ENCODE measurements around the gene RELB.
"Not testable (repeated sequence)": the region's sequence is repeated elsewhere in the genome, so short reads cannot be mapped to it uniquely, and the experiment has no call there.

RELB gene

DNA sequence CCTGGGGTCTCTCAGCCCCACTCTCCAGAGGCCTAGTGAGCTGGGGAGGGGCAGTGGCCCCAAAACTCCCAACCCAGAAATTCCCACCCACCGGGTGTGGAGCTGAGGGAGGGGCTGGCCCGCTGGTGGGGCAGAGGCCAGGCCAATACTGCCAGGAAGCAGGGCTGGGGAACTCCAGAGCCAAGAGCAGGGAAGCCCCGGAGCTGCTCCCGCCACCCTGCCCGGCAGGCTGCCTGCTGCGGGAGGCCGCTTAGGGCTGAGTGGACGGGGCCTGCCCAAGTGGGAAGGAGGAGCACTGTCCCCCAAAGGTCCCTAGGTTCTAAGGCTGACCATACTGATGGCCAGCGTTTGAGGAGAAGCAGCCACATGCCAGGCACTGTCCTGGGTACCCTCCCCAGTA lies 13.0 kb upstream of the RELB start:
- no peak for DNase-seq

DNA sequence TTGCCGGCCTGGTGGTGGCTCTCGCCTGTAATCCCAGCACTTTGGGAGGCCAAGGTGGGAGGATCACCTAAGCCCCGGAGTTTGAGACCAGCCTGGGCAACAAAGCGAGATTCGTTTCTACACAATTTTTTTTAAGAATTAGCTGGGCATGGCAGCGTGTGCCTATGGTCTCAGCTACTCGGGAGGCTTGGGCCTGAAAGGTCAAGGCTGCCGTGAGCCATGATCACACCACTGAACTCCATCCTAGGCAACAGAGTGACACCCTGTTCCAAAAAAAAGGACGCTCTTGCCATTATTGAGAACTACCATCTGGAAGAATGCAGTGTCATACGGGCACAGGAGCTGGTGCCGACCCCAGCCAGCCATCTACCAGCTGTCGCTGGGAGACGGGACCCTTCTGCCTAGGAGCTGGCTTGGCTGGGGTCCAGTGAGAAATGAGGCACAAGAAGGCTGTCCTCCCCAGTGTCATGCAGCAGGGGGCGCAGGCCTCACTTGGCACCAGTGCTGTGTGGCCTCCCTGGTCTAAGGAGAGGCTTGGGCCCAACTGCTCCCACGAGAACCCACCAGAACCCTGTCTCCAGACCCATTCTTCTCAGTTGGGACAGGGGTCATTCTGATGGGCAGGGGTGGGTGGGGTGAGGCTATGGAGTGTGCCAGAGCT lies 12.2 kb upstream of the RELB start:
- DNase-seq: peak; percentile 71

DNA sequence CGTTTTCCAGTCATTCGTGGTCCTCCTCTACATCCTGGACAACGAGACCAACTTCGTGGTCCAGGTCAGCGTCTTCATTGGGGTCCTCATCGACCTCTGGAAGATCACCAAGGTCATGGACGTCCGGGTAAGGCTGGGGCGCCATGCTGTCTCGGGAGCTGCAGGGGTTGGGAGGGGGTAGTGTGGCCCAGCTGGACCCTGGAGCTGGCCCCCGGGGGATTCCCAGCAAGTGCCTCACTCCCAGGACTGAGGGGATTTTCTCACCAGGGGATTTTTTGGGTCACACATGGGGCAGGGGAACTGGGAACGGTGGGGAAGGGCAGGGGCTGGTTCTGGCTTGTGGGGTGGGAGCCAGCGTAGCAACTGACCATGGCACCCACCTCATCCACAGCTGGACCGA lies 10.8 kb upstream of the RELB start:
- DNase-seq: no peak

DNA sequence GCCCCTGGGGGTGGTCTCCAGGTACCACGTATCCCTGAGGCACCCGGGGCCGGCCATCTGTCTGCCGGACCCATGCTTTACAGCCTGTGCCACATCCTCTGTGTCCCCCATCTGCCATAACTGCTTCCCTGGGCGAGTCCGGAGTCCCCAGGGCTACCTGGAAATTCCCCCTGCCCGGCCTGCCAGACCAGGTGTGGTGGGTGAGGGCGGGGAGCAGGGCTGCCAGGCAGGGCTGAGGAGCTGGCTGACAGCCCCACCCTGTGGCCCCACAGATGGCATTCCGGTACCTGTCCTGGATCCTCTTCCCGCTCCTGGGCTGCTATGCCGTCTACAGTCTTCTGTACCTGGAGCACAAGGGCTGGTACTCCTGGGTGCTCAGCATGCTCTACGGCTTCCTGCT lies 10.3 kb upstream of the RELB start:
- DNase-seq: no peak

DNA sequence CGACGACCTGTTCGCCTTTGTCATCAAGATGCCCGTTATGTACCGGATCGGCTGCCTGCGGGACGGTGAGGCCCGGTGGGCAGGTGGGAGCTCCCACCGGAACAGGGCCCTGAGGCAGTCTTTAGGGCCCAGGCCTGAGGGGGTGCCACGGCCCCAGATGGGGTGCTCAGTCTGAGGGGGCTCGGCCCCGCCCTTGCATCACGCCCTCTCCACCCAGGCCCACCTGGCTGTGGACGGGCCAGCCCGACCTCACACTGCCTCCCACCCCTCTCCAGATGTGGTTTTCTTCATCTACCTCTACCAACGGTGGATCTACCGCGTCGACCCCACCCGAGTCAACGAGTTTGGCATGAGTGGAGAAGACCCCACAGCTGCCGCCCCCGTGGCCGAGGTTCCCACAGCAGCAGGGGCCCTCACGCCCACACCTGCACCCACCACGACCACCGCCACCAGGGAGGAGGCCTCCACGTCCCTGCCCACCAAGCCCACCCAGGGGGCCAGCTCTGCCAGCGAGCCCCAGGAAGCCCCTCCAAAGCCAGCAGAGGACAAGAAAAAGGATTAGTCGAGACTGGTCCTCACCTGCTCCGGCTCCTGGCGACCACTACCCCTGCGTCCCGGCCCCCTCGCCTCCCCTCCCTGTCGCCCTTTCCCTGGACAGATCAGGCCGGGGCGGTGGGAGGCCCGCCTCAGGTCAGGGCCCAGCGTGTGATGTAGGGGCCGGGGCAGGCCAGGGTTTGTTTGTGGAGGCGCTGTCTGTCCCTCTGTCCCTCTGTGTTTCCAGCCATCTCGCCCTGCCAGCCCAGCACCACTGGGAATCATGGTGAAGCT lies 8.7 kb upstream of the RELB start:
- no peak for DNase-seq

DNA sequence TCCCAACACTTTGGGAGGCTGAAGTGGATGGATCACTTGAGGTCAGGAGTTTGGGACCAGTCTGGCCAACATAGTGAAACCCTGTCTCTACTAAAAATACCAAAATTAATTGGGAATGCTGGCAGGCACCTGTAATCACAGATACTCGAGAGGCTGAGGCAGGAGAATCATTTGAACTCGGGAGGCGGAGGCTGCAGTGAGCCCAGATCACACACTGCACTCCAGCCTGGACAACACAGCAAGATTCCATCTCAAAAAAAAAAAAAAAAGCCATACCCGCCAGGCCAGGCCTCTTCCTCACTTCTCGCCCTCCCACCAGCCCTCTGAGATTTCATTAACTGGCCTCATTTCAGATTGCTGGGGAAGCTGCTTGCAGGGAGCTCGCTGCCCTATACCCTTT lies 7.7 kb upstream of the RELB start:
- no peak for DNase-seq

DNA sequence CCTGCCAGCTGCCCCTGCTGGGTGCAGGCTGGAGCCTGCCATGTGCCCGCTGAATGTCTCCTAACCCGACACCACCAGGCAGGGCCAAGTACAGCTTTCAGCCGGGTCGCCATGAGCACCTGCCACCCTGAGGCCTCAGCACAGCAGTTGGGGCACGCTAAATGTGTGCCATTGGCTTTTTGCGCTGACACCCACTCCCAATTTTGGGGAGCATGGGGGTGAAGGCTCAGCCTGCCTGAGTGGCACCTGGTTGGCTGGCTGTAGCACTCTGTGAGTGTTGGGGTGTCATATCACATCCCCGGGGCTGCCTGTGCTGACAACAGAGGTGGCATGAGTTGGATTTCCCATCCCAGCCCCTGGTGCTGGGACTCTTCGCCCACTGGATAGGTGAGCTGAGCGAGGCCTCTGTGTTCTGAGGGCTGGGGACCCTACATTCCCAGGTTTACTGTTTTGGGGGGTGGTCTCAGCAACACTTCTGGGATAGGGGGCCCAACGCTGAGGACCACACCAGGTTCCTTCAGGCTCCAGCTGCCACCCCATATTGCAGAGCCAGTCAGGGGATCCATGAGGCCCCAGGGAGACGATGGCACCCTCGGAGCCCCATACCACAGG lies 7.2 kb upstream of the RELB start:
- DNase-seq: no peak

DNA sequence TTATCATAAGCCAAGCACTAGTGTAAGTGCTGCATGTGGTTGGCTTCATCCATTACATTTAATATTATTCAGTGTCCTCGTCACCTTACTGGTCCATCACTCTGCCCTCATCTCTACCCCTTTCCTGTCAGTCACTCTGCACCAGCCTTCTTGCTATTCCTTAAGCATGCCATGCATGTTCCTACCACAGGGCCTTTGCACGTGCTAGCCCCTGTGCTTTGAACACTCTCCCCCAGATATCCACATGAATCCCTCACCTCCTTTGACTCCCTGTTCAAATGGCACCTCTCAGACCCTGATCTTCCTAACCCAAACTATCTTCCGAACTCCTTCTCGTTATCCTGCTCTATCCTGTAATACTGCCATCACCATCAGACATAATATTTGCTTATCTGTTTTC lies 3.2 kb upstream of the RELB start:
- no peak for DNase-seq

DNA sequence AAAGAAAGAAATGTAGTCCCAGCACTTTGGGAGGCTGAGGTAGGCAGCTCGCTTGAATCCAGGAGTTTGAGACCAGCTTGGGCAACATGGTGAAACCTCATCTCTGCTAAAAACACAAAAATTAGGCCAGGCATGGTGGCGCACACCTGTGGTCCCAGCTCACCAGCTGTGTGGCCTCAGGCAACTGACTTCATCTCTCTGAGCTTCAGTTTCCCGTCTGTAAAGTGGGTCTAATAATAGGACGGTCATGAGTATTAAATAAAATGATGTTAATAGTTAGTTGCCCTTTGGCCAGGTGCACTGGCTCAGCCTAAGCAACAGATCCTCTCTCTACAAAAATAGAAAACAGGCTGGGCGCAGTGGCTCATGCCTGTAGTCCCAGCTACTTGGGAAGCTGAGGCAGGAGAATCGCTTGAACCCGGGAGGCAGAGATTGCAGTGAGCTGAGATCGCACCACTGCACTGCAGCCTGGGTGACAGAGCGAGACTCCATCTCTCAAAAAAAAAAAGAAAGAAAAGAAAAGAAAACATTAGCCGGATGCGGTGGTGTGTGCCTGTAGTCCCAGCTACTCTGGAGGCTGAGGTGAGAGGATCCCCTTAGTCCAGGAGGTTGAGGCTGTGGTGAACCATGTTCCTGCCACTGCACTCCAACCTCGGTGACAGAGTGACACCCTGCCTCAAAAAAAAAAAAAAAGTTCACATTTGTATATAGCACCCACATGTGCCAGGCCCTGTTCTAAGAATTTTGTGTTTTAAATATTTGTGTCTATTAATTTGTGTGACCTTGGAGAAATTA lies 1.9 kb upstream of the RELB start:
- DNase-seq: not testable (repeated sequence)

DNA sequence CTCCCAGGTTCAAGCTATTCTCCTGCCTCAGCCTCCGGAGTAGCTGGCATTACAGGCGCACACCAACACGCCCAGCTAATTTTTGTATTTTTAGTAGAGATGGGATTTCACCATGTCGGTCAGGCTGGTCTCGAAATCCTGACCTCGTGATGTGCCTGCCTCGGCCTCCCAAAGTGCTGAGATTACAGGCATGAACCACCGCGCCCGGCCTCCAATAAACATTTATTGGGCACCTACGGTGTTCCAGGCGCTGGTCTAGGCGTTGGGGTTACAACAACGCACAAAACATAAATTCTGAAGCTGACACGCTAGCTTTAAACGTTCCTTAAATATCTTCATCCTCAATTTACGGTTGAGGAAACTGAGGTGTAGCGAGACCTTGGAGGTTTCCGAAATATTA lies 599 bp upstream of the RELB start:
- not testable (repeated sequence) for DNase-seq

DNA sequence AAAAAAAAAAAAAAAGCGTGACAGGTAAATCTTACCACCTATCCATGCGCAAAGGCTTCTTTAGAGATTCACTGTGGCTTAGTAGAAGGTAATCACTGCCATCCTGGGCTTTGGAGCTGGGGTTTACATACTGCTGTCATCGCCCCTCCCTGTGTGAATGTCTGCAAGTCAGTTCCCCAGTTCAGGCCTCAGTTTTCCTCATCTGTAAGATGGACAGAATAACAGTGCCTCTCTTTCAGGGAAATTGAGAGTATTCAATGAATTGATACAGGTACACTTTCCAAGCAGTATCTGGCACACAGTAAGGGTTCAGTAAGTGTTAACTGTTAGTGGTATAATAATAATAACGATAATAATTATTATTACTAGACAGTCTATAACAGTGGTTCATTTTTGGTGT lies 2.2 kb downstream of the RELB start:
- no peak for DNase-seq

DNA sequence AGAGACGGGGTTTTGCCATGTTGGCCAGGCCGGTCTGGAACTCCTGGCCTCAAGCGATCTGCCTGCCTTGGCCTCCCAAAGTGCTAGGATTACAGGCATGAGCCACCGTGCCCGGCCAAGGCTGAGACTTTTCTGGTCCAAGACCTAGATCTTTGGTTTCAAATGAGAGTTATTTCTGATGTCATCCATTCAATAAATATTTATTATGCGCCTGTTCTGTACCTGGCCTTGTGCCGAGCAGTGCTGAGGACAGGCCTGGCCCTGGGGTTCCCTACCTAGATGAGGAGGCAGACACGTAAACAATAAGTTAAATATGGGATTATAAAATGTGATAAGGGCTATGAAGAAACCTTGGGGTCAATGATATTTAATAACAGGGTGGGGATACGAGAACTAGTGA lies 4.5 kb downstream of the RELB start:
- DNase-seq: no peak

DNA sequence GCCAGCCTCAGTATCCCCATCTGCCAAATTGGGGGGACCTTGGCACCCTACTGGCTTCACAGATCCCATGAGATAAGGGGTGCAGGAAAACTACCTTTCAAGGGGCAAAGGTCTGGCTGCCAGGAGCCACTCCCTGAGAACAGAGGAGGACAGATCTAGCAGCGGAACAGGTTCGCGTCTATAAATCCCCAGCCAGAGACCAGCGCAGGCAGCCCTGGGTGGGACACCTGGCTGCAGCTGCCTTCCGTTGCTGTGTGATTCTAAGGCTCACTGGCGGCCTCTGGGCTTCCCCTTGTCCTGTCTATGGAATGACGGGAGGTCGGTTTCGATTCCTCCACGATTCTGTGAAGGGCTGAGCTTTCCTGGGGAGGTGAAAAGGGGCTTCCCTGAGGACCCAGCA lies 7.3 kb downstream of the RELB start:
- no peak for DNase-seq

DNA sequence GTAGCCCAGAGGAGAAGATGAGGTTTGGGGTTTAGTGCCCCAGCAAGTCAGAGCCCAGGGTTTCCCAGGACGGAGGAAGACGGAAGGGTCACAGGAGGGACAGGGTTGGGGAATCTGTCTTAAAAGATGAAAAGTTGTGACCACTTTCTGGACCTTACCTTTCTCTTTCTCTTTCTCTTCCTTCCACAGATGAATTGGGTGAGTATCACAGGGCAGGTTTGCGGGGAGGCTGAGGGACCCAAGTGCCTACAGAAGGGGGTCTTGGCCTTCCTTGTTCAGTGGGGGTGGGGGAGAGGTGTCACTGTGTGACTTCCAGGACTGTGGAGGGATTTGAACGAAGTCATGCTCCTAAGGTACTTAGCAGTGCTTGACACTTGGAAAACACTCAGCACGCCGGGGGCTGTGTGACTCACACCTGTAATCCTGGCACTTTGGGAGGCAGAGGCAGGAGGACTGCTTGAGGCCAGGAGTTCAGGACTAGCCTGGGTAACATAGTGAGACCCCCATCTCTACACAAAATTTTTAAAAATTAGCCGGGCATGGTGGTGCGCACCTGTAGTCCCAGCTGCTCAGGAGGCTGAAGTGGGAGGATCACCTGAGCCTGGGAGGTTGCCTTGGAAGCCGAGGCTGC lies 8.5 kb downstream of the RELB start:
- DNase-seq: no peak

DNA sequence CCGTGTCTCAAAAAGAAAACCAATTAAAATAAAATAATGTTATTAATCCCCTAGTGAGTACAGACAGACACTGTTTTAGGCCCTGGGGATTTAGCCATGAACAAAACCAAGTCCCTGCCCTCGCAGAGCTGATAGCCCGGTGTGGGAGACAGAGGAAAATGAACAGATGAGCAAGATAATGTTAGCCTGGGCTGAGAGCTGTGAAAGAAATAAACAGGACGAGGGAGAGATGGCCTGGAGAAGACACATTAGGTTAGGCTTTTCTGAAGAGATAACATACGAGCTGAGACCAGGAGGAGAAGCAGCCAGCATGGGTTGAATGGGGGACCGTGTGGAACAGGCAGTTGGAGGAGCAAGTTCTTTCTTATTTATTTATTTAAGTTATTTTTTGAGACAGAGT lies 9.0 kb downstream of the RELB start:
- DNase-seq: no peak

DNA sequence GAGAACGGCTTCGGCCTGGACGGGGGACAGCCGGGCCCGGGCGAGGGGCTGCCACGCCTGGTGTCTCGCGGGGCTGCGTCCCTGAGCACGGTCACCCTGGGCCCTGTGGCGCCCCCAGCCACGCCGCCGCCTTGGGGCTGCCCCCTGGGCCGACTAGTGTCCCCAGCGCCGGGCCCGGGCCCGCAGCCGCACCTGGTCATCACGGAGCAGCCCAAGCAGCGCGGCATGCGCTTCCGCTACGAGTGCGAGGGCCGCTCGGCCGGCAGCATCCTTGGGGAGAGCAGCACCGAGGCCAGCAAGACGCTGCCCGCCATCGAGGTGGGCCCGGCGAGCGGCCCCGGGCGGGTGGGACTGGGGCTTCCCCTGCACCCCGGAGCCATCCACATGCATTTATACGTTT lies 10.7 kb downstream of the RELB start:
- DNase-seq: no peak

DNA sequence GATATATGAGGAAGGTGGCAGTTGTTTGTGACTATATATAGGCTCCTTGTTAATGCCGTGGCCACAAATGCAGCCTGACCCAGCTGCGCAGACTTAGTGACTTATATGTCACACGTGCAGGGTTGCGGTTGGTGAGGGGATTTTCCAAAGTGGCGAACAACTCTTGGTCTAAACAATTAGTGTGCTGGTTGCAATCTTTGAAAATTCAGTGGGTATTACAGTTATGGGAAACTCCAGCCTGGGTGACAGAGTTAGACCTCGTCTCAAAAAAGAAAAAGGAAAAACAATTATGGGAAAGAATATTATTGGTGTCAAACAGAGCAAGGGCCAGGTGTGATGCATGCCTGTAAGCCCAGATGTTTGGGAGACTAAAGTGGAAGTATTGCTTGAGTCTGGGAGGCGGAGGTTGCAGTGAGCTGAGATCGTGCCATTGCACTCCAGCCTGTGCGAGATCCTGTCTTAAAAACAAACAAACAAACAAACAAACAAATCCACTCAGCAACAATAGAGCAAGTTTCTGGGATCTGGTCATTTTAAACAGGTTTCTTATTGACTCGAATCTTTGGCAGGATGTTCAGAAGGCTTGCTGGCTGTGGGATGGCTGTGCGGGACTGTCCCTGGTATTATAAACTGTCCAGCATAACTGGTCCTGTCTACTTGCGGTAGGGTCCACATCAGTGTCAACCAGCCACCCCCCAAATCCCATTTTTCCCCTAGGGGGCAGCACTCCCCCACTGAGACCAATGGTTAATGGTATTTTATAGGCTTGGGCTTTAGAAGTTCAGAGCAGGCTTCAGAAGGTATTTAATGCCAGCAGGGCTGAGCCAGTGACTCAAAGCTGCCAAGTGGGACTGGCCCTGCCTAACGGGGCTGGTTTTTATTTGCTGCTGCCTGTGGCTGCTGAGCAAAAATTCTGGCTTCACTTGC lies 15.4 kb downstream of the RELB start:
- peak; percentile 71 for DNase-seq

DNA sequence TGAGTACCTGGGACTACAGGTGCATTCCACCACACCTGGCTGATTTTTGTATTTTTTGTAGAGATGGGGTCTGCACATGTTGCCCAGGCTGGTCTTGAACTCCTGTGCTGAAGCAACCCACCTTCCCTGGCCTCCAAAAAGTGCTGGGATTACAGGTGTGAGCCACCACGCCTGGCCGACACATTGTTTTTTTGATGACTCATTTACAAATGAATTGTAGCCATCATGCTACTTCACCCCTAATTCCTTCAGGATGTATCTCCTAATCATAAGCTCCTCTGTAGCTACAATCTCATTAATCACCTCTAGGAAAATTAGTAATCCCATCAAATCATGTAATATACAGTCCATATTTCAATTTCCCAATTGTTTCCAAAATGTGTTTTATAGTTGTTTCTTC lies 17.9 kb downstream of the RELB start:
- no peak for DNase-seq

DNA sequence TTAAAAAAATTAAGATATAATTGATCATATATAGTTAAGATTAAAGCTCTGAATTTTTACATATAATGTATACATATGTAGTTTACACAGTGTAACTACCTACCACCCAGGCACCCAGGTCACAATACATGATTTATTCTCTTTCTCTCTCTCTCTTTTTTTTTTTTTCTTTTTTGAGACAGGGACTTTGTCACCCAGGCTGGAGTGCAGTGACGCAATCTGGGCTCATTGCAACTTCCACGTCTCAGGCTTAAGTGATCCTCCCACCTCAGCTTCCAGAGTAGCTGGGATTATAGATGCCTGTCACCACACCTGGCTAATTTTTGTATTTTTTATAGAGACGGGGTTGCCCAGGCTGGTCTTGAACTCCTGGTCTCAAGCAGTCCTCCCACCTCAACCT lies 18.8 kb downstream of the RELB start:
- no peak for DNase-seq

DNA sequence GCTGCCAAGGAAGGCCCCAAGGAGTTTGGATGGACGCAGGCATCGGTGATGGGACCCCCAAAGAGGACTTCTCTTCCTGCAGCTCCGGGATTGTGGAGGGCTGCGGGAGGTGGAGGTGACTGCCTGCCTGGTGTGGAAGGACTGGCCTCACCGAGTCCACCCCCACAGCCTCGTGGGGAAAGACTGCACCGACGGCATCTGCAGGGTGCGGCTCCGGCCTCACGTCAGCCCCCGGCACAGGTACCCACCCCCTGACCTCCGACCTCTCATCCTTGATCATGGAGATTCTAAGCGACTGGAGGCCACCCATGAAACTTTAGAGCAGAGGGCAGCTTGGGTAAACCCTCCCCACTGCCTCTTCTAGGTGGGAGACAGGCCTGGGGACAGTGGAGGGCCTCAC lies 20.7 kb downstream of the RELB start:
- DNase-seq: no peak

DNA sequence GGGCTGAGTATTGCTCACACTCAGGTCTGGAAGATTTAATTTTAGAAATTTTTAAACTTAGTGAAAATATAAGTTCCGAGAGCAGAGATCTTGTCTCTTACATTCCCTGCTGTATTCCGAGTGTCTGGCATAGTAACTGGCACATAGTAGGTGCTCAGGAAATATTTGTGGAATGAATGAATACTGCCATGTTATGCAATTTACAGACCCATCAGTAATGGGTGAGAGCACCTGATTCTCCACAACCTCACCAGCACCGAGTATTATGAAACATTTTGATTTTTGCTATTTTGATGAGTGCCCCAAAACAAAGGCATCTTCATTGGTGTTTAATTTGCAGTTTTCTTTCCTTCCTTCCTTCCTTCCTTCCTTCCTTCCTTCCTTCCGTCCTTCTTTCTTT lies 21.8 kb downstream of the RELB start:
- DNase-seq: no peak

DNA sequence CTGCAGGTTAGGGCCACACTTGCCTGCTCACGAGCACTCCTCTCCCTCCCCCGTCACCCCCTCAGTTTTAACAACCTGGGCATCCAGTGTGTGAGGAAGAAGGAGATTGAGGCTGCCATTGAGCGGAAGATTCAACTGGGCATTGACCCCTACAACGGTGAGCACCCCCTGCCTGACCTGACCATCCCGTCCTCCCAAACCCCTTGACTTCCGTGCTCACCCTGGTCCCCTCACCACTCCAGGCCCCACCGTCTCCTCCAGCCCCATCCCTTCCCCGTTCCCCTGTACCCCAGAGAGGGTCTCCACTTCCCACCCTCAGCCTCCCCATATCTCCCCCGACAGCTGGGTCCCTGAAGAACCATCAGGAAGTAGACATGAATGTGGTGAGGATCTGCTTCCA lies 24.0 kb downstream of the RELB start:
- no peak for DNase-seq
